OCI-LY1 (cell line): Measurements from ENCODE around the gene UBL3.

Source experiments
- H2AFZ ChIP-seq: fragments of 200-600 bp; sonication (generic), shearing (Covaris generic); 2 replicates; pipeline ENCODE4 v1.6.0; 2014; ENCODE audit warnings: antibody characterized with exemption, mild to moderate bottlenecking, low read length
- H3F3A ChIP-seq: fragments of 200-600 bp; sonication (generic), shearing (Covaris generic); 2 replicates; pipeline ENCODE4 v1.6.0; 2014; ENCODE audit warnings: mild to moderate bottlenecking, antibody characterized with exemption, low read length, moderate library complexity; ENCODE audit not compliant: insufficient read depth
- H3K27ac ChIP-seq: fragments of 200-600 bp; sonication (generic); 2 replicates; pipeline ENCODE4 v1.5.1; 2014; ENCODE audit warnings: low read length, mixed run types, mild to moderate bottlenecking, low read depth; ENCODE audit not compliant: poor library complexity, severe bottlenecking
- H3K27me3 ChIP-seq: fragments of 200-600 bp; sonication (generic); 2 replicates; pipeline ENCODE4 v1.6.0; 2014; ENCODE audit warnings: antibody characterized with exemption, mild to moderate bottlenecking, low read length, moderate library complexity; ENCODE audit not compliant: insufficient read depth
- H3K36me3 ChIP-seq: fragments of 200-600 bp; sonication (generic); 2 replicates; pipeline ENCODE4 v1.6.1; 2014; ENCODE audit warnings: mild to moderate bottlenecking, antibody characterized with exemption, low read length, moderate library complexity, mixed read lengths; ENCODE audit not compliant: insufficient read depth
- H3K4me1 ChIP-seq: fragments of 200-600 bp; sonication (generic); 2 replicates; pipeline ENCODE4 v1.5.1; 2014; ENCODE audit warnings: mild to moderate bottlenecking, low read length, moderate library complexity; ENCODE audit not compliant: insufficient read depth, severe bottlenecking
- H3K4me2 ChIP-seq: fragments of 200-600 bp; sonication (generic), shearing (Covaris generic); 2 replicates; pipeline ENCODE4 v1.6.1; 2014; ENCODE audit warnings: low read length
- H3K4me3 ChIP-seq: fragments of 200-600 bp; sonication (generic); 2 replicates; pipeline ENCODE4 v1.5.1; 2014; ENCODE audit warnings: low read length, low read depth, mild to moderate bottlenecking, mixed read lengths; ENCODE audit not compliant: poor library complexity, severe bottlenecking
- H3K79me2 ChIP-seq: fragments of 200-600 bp; shearing (Covaris generic); 2 replicates; pipeline ENCODE4 v1.6.1; 2016; ENCODE audit warnings: mixed run types, low read length, mixed read lengths; ENCODE audit not compliant: insufficient read depth
- H3K9ac ChIP-seq: fragments of 200-600 bp; sonication (generic), shearing (Covaris generic); 2 replicates; pipeline ENCODE4 v1.6.1; 2014; ENCODE audit warnings: mild to moderate bottlenecking, low read length, mixed read lengths
- H3K9me2 ChIP-seq: fragments of 200-600 bp; sonication (generic), shearing (Covaris generic); 2 replicates; pipeline ENCODE4 v1.6.1; 2014; ENCODE audit warnings: low read depth, mild to moderate bottlenecking, low read length, mixed read lengths
- H3K9me3 ChIP-seq: fragments of 200-600 bp; shearing (Covaris generic); 2 replicates; pipeline ENCODE4 v1.6.1; 2014; ENCODE audit warnings: low read length, mixed read lengths
- H4K20me1 ChIP-seq: fragments of 200-600 bp; sonication (generic), shearing (Covaris generic); 2 replicates; pipeline ENCODE4 v1.6.0; 2016; ENCODE audit warnings: mild to moderate bottlenecking, low read length; ENCODE audit not compliant: insufficient read depth
- EZH2 ChIP-seq: fragments of 200-600 bp; sonication (generic), shearing (Covaris generic); IDR thresholded peaks from 2 replicates; pipeline ENCODE4 v1.8.0; 2017; ENCODE audit warnings: borderline replicate concordance, mixed run types, mild to moderate bottlenecking, antibody characterized with exemption, low read length, moderate library complexity, mixed read lengths
- TF ChIP-seq, protein P1 (sequence below): fragments of 200-600 bp; sonication (generic), shearing (Covaris generic); IDR thresholded peaks from 2 replicates; pipeline ENCODE4 v1.5.1; 2017; ENCODE audit warnings: mild to moderate bottlenecking, antibody characterized with exemption, low read length, moderate library complexity, mixed read lengths

Gene UBL3

DNA sequence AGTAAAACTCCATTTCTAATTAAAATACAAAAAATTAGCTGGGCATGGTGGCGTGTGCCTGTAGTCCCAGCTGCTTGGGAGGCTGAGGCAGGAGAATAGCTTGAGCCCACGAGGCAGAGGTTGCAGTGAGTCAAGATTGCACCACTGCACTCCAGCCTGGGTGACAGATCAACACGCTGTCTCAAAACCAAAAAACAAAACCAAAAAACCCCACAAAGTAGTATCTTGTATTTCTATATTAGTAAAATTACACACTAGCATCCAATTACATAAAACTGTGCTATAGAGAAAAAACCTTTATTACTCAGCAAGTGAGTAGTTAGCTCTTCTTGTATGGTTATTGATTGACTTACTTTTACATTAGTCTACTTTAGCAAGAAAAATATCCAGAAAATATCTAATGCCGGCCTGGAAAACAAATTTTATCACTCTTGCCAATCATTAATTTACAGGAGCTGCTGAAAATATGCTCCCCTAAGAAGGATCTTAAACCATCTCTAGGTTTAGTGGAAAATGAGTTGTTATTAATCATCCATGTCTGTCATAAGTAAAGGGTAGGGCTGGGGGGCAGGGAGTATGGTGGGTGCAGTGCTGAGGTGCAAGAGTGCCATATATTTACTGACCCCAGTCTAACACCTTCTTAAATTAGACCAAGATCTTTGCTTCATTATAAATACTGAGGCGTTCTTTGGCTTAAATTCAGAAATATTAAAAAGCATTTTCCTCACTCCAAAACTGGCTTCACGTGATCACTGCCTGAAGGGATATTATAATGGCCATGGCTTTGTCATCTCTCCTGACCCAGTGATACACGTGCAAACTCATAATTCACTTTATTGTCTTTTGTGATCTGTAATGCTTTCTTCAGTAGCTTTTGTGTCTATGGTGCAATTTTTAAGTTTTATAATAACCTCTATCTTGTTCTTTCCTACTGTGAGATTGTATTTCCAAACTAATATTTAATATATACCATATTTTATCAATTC, 44.1 kb downstream of the UBL3 start:
- Histone ChIP-seq H3K79me2 (no peaks in the 10 kb centered on the region), H3K27me3 (0 out of 2 replicates have a peak, but pooled peaks cover 3% of the 10 kb centered on the region), H3K4me3 (no peak overlapping the region), H3K36me3 (no peaks in the 10 kb centered on the region), H3K4me1 (no peaks in the 10 kb centered on the region), H3K27ac (no peak overlapping the region), H3F3A (no peaks in the 10 kb centered on the region), H3K9me3 (no peaks in the 10 kb centered on the region), H3K9ac (no peak overlapping the region), H3K9me2 (no peaks in the 10 kb centered on the region), H2AFZ (no peak overlapping the region), H4K20me1 (no peaks in the 10 kb centered on the region; the same call in 1 of the 2 replicates), H3K4me2 (no peak overlapping the region)
- TF ChIP-seq, protein P1, sequence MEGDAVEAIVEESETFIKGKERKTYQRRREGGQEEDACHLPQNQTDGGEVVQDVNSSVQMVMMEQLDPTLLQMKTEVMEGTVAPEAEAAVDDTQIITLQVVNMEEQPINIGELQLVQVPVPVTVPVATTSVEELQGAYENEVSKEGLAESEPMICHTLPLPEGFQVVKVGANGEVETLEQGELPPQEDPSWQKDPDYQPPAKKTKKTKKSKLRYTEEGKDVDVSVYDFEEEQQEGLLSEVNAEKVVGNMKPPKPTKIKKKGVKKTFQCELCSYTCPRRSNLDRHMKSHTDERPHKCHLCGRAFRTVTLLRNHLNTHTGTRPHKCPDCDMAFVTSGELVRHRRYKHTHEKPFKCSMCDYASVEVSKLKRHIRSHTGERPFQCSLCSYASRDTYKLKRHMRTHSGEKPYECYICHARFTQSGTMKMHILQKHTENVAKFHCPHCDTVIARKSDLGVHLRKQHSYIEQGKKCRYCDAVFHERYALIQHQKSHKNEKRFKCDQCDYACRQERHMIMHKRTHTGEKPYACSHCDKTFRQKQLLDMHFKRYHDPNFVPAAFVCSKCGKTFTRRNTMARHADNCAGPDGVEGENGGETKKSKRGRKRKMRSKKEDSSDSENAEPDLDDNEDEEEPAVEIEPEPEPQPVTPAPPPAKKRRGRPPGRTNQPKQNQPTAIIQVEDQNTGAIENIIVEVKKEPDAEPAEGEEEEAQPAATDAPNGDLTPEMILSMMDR, result no peak
- TF ChIP-seq EZH2, result no peak

DNA sequence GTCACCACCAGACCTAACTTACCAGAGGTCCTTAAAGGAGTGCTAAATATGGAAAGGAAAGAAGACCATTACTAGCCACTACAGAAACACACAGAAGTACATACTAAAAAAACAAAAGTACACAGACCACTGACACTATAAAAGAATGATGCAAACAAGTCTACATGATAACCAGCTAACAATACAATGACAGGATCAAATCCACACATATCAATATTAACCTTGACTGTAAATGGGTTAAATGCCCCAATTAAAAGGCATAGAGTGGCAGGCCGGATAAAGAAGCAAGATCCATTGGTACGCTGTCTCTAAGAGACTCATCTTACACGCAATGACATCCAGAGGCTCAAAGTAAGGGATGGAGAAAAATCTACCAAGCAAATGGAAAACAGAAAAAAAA, 47.2 kb downstream of the UBL3 start:
- Histone ChIP-seq H3K4me3 (no peak overlapping the region), H3K9me2 (no peaks in the 10 kb centered on the region), H3K27ac (no peak overlapping the region), H4K20me1 (no peaks in the 10 kb centered on the region; the same call in 1 of the 2 replicates), H3K27me3 (0 out of 2 replicates have a peak, but pooled peaks cover 3% of the 10 kb centered on the region), H3K9ac (no peak overlapping the region), H3K9me3 (no peaks in the 10 kb centered on the region), H3K4me1 (no peaks in the 10 kb centered on the region), H3F3A (no peaks in the 10 kb centered on the region), H3K79me2 (no peaks in the 10 kb centered on the region), H3K4me2 (no peak overlapping the region), H3K36me3 (no peaks in the 10 kb centered on the region), H2AFZ (no peak overlapping the region)
- TF ChIP-seq EZH2, result no peak
- TF ChIP-seq, protein P1, result no peak

DNA sequence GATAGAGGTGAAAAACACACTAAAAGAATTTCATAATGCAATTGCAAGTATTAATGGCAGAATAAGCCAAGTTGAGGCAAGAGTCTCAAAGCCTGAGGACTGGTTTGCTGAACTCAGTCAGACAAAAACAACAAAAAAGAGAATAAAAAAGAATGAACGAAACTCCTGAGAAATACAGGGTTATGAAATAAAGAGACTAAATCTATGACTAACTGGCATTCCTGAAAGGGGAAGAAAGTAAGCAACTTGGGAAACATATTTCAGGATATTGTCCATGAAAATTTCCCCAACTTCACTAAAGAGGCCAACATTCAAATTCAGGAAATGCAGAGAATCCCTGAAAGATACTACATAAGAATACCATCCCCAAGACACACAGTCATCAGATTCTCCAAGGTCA, 47.8 kb downstream of the UBL3 start:
- Histone ChIP-seq H3F3A (no peaks in the 10 kb centered on the region), H3K79me2 (no peaks in the 10 kb centered on the region), H3K36me3 (no peaks in the 10 kb centered on the region), H3K4me3 (no peak overlapping the region), H3K9me2 (no peaks in the 10 kb centered on the region), H3K4me2 (no peak overlapping the region), H2AFZ (no peak overlapping the region), H4K20me1 (no peaks in the 10 kb centered on the region; the same call in 1 of the 2 replicates), H3K27ac (no peak overlapping the region), H3K4me1 (no peaks in the 10 kb centered on the region), H3K9me3 (no peaks in the 10 kb centered on the region), H3K9ac (no peak overlapping the region), H3K27me3 (0 out of 2 replicates have a peak, but pooled peaks cover 3% of the 10 kb centered on the region)
- TF ChIP-seq, protein P1, result no peak
- TF ChIP-seq EZH2, result no peak
